ENCODE results near the gene KCNJ6. TPM values are rescaled to one million over a fixed set of nuclear protein-coding genes. Genes with fewer than 3 reads are reported as not detected.

KCNJ6 gene
- total RNA-seq, 1 donor from 2014 or later: 0.64 TPM

DNA sequence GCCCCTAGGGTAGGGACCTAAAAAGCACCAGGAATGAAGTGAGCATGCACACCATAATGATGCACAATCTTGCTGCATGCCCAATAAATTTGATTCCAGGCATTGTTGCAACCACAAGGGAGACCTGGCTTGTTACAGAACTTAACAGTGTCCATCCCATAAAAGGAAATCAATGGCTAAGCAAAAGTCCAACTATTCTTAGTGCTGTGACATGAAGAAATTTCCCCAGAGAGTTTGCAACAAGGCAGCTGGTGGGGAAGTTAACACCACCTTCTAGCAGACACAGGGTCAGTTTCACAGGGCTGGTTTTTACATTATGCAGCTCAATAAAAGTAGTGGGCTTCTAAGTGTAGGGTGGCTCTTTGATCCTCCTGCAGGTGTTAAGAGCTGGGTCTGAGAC is 221.1 kb downstream of the KCNJ6 start:
- Histone ChIP-seq H3K36me3 (no peaks in the 10 kb centered on the region), H3K9me3 (no peaks in the 10 kb centered on the region), H3K27ac (no peak overlapping the region), H3K27me3 (no peaks in the 10 kb centered on the region), H3K4me1 (no peaks in the 10 kb centered on the region), H3K4me3 (no peak overlapping the region)
- intact Hi-C loops (cut with DNase I): no loop called here
- no peak for DNase-seq (ENCODE audit: low spot score in 2 of 2)
- TF ChIP-seq, protein P1, sequence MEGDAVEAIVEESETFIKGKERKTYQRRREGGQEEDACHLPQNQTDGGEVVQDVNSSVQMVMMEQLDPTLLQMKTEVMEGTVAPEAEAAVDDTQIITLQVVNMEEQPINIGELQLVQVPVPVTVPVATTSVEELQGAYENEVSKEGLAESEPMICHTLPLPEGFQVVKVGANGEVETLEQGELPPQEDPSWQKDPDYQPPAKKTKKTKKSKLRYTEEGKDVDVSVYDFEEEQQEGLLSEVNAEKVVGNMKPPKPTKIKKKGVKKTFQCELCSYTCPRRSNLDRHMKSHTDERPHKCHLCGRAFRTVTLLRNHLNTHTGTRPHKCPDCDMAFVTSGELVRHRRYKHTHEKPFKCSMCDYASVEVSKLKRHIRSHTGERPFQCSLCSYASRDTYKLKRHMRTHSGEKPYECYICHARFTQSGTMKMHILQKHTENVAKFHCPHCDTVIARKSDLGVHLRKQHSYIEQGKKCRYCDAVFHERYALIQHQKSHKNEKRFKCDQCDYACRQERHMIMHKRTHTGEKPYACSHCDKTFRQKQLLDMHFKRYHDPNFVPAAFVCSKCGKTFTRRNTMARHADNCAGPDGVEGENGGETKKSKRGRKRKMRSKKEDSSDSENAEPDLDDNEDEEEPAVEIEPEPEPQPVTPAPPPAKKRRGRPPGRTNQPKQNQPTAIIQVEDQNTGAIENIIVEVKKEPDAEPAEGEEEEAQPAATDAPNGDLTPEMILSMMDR (IDR thresholded peaks at IDR 0.05): no peak

GRCh38 chr21:37688952-37689659 is 227.2 kb downstream of the KCNJ6 start:
- H3K27ac ChIP-seq: no peak overlapping the region
- no peaks in the 10 kb centered on the region for H3K9me3 ChIP-seq
- intact Hi-C loops (cut with DNase I): no loop called here
- TF ChIP-seq, protein P1 (IDR thresholded peaks at IDR 0.05): no peak
- H3K4me3 ChIP-seq: no peak overlapping the region
- DNase-seq (ENCODE audit: low spot score in 2 of 2): no peak
- no peaks in the 10 kb centered on the region for H3K4me1 ChIP-seq
- no peaks in the 10 kb centered on the region for H3K36me3 ChIP-seq
- no peaks in the 10 kb centered on the region for H3K27me3 ChIP-seq

- TF ChIP-seq, protein P1 (IDR thresholded peaks at IDR 0.05): no peak
- intact Hi-C loops (cut with DNase I): no loop called here
- no peaks in the 10 kb centered on the region for H3K27me3 ChIP-seq
- H3K4me1 ChIP-seq: peaks cover 0 to 3% of the 10 kb centered on the region in 2 donors
- no peak overlapping the region for H3K4me3 ChIP-seq
- no peak for DNase-seq (ENCODE audit: low spot score in 2 of 2)
- no peak overlapping the region for H3K27ac ChIP-seq
- no peaks in the 10 kb centered on the region for H3K9me3 ChIP-seq
- H3K36me3 ChIP-seq: no peaks in the 10 kb centered on the region
These were observed 229.1 kb downstream of the KCNJ6 start for GRCh38 chr21:37686991-37687810.

DNA sequence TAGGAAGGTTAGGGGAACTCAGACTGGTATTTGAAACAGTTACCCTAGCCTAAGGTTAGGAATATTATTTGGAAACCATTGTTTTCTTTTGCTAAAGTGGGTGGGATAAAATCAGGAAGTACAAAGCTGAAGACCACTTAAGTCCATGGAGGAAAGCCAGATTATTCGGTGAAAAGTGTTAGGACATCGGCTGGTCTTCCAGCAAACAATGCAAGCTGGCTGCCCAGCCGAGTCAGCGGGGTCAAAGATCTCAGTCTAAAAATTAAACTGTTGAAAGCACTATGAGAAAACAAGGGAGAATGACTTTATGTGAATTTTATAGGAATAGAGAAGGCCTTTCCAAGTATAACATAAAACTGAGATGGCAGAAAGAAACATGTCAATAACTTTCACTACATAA is 231.7 kb downstream of the KCNJ6 start:
- Histone ChIP-seq H3K27me3 (no peaks in the 10 kb centered on the region), H3K4me1 (peaks cover 0 to 3% of the 10 kb centered on the region in 2 donors), H3K27ac (no peak overlapping the region), H3K4me3 (no peak overlapping the region), H3K36me3 (no peaks in the 10 kb centered on the region), H3K9me3 (no peaks in the 10 kb centered on the region)
- intact Hi-C loops (cut with DNase I): no loop called here
- DNase-seq (ENCODE audit: low spot score in 2 of 2): no peak
- TF ChIP-seq, protein P1 (IDR thresholded peaks at IDR 0.05): no peak

GRCh38 chr21:37684115-37684493 is 232.2 kb downstream of the KCNJ6 start:
- no peak for DNase-seq (ENCODE audit: low spot score in 2 of 2)
- TF ChIP-seq, protein P1 (IDR thresholded peaks at IDR 0.05): no peak
- H3K27ac ChIP-seq: no peak overlapping the region
- H3K27me3 ChIP-seq: no peaks in the 10 kb centered on the region
- intact Hi-C loops (cut with DNase I): no loop called here
- no peaks in the 10 kb centered on the region for H3K9me3 ChIP-seq
- no peaks in the 10 kb centered on the region for H3K36me3 ChIP-seq
- no peak overlapping the region for H3K4me3 ChIP-seq
- peaks cover 0 to 3% of the 10 kb centered on the region in 2 donors for H3K4me1 ChIP-seq

Data from ascending aorta (tissue), 2 donors.